Gastroesophageal sphincter (tissue), 3 donors: ENCODE results near the gene REPIN1.

Experiments used
- POLR2A ChIP-seq, 2 donors: fragments of 450-650 bp; IDR thresholded peaks; one replicate each; pipeline ENCODE4 v1.6.1; 2017; ENCODE audit warnings: antibody characterized with exemption in 2 of 2, mild to moderate bottlenecking in 2 of 2, moderate library complexity in 1 of 2
- TF ChIP-seq, protein P1 (sequence below), 4 experiments: fragments of 200-600 bp in 2 of 4; fragments of 450-650 bp in 2 of 4; sonication (generic) in 1 of 4; IDR thresholded peaks; one replicate each; pipeline ENCODE4 v1.5.1; 2017 to 2019; ENCODE audit warnings: antibody characterized with exemption in 4 of 4, mild to moderate bottlenecking in 2 of 4, moderate library complexity in 2 of 4

DNA sequence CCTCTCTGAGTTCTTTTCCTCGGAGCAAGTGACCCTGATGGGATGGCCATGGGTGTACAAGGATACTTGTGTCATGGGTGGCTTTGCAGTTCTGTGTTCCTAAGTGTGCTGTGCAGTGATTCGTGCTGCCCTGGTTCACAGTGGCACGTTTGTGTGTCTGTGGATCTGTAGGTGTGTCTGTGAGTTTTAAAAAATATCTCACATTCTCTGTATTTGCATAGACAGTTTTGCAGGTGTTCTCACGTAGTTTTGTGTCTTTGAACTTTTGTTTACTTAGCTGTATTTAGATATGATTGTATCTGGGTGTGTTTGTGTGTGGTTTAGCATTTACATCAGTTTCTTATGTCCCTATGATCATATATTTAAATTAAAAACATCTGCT, 14.2 kb downstream of the REPIN1 start:
- TF ChIP-seq, protein P1, sequence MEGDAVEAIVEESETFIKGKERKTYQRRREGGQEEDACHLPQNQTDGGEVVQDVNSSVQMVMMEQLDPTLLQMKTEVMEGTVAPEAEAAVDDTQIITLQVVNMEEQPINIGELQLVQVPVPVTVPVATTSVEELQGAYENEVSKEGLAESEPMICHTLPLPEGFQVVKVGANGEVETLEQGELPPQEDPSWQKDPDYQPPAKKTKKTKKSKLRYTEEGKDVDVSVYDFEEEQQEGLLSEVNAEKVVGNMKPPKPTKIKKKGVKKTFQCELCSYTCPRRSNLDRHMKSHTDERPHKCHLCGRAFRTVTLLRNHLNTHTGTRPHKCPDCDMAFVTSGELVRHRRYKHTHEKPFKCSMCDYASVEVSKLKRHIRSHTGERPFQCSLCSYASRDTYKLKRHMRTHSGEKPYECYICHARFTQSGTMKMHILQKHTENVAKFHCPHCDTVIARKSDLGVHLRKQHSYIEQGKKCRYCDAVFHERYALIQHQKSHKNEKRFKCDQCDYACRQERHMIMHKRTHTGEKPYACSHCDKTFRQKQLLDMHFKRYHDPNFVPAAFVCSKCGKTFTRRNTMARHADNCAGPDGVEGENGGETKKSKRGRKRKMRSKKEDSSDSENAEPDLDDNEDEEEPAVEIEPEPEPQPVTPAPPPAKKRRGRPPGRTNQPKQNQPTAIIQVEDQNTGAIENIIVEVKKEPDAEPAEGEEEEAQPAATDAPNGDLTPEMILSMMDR (IDR thresholded peaks at IDR 0.05), result no peak
- TF ChIP-seq POLR2A (IDR thresholded peaks at IDR 0.05), result no peak
